DOHH2 (cell line): ENCODE data around the gene NLK.
"Not testable (repeated sequence)": the region's sequence is repeated elsewhere in the genome, so short reads cannot be mapped to it uniquely, and the experiment has no call there.

Experiments
- CTCF ChIP-seq: fragments of 200-600 bp; sonication (generic); IDR thresholded peaks from one replicate; pipeline ENCODE4 v1.5.1; 2014; ENCODE audit warnings: antibody characterized with exemption, mild to moderate bottlenecking, low read depth, low read length; ENCODE audit not compliant: poor library complexity, severe bottlenecking
- EZH2phosphoT487 ChIP-seq: fragments of 200-600 bp; sonication (generic); IDR thresholded peaks from 2 replicates; pipeline ENCODE4 v1.6.1; 2017; ENCODE audit warnings: borderline replicate concordance, mild to moderate bottlenecking, antibody characterized with exemption, low read length, moderate library complexity, mixed read lengths

- not testable (repeated sequence) for TF ChIP-seq CTCF, EZH2phosphoT487
Measured at GRCh38 chr17:28186472-28186871, 144.0 kb downstream of the NLK start.
